GM19238 (cell line): ENCODE measurements around the gene SP110.
"Not testable (repeated sequence)": the region's sequence is repeated elsewhere in the genome, so short reads cannot be mapped to it uniquely, and the experiment has no call there.

Source experiments
- DNase-seq: peaks from one replicate; pipeline ENCODE4 v3.0.0; 2011; ENCODE audit warnings: low spot score; ENCODE audit not compliant: insufficient read length

Gene SP110

DNA sequence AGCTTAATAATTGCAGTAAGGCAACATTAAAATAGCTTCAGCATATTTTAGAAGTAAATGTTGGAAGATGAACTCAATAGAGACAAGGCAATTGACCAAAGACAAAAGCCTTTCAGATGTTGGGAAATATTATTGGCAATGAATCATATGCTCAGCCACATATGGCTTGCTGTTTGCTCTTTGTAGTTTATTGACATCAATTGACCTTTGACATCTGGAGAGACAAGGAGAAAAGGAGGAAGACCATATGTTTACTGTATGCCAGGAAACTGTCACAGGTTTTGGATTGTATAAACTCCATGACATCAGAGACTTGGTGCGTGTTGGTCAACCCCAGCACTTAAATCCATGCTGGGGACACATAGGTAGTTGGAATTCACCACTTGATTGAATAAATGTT is 90.4 kb downstream of the SP110 start:
- no peak for DNase-seq

DNA sequence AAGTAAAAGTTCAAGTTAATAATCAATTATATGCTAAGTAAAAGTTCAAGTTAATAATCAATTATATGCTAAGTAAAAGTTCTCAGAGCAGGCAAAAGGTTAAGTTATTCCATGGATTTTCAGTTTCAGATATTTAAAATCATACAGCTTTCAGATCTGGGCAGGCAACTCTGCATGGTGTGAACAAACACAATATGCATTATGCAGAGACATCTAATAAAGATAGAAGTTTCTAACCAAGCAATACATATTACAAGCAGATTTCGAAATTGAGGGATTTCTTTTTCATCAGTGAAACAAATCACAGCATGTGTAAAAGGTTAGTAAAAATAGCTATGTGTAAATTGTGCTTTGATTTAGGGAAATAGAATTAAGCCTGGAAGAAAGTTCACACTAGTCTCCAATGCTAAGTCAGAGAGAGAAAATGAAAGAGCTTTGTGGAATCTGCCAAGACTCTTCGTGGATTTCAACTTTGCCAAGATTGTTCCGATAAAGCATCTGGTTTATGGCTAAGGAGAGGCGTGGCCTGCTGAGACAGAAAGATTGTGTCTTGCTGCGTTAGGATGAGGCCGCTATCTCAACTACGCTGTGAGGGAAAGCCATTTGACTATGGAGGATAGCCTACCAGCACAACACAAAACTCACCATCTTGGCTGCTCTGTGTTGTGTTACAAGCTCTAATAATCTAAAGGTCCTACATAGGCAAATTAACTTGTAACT is 91.0 kb downstream of the SP110 start:
- no peak for DNase-seq

DNA sequence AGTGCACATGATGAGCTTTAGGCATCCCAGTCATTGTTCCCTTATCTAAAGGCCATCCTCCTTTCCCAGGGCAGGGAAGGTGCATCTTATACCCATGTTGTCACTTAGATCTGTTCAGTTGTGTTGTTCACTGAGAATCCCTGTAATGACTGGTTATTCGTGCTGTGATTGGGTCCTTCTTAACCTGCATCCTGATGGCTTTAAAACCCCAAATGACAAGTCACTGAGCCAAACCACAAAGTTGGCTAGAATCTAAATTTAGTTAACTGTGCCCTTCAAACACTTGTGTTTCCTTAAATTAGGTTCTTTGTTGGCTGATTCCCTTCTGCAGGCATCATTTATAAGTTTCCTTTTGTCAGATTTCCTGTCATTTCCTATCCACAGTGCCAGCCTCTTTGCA is 92.6 kb downstream of the SP110 start:
- DNase-seq: no peak

DNA sequence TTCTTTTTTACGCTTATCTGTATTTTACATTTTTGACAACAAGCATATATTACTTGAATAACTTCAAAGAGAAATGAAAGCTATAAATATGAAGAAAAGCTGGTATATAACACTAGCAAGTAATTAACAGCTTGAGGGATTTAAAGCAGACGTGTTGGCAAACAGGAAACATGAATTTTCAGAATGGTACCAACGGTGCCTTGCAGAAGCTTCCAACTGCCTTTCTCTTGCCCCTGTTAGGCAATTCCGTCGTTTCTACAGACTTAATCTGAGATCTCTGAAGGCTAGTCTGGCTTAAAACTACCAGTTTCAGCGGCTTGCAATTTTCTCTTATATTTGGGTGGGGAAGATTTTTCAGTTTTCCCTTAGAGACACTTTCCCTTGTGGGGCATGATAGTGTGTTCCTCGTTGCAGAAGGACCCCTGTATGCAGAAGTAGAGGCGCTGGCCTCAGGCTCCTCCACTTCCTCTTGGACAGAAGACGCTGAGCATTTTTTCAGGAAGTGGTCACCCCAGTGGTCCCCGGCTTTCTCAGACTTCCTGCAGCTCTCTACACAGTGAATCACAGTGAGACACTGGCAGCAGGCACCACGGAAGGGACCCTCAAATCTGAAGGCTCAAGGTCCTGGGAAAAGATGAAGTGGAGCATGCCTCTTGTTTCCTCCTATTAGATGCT is 94.9 kb downstream of the SP110 start:
- no peak for DNase-seq

DNA sequence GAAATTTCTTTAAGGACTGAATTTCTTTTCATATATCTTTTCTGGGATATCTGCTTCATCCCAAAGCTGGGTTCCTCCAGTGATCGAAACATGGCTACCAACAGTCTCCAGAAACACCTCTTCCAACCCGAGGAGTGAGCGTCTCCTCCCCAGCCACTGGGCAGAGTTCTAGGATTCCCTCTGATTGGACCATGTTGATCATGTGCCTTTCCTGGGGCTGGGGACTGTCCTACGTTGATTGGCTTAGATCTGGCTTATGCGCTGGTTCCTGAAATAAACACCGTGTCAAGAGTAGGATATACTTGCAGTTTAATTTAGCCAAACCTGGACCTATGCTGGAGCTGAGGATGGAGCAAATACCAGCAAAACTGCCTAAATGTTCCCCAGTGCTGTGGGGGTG is 95.5 kb downstream of the SP110 start:
- DNase-seq: no peak

DNA sequence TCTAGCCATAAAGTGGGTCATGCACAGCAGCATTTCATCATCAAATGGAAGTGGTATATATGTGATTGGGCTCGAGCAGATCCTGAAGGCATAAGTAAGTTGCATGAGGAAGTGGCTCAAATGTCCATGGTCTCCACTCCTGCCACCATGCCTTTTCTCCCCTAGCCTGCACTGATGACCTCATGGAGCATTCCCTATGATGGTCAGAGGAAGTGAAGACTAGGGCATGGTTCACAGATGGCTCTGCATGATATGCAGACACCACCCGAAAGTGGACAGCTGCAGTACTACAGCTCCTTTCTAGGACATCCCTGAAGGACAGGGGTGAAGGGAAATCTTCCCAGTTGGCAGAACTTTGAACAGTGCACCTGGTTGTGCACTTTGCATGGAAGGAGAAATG is 99.4 kb downstream of the SP110 start:
- not testable (repeated sequence) for DNase-seq

DNA sequence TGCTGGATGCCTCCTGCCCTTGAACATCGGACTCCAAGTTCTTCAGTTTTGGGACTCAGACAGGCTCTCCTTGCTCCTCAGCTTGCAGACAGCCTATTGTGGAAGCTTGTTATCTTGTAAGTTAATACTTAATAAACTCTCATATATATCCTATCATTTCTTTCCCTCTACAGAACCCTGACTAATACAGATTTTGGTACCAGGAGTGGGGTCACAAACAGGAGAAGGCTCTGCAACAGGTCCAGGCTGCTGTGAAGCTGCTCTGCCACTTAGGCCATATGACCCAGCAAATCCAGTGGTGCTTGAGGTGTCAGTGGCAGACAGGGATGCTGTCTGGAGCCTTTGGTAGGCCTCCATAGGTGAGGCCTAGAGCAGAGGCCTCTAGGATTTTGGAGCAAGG is 100.0 kb downstream of the SP110 start:
- DNase-seq: not testable (repeated sequence)
